Astrocyte of the spinal cord (primary cell): ENCODE measurements around the gene PTPRD.

Source experiments
- DNase-seq: peaks from one replicate; pipeline ENCODE4 v3.0.0; 2011; ENCODE audit warnings: low read depth, low spot score
- H3K4me3 ChIP-seq: 2 replicates; pipeline ENCODE4 v1.5.1; 2011; ENCODE audit warnings: low read depth, mild to moderate bottlenecking, low read length, moderate library complexity
- CTCF ChIP-seq: IDR thresholded peaks from 2 replicates; pipeline ENCODE4 v1.5.1; 2012; ENCODE audit warnings: low read depth, mild to moderate bottlenecking, low read length, inconsistent platforms
- in situ Hi-C: cut with HindIII; loops from 2 replicates; pipeline ENCODE4 v1.10.0; 2017; ENCODE audit warnings: low sequenced_read_pairs

Gene PTPRD

GRCh38 chr9:8719833-8720486 lies 1892.8 kb downstream of the PTPRD start:
- no peak for TF ChIP-seq CTCF
- in situ Hi-C loops: no loop called here
- no peak overlapping the region for H3K4me3 ChIP-seq
- no peak for DNase-seq

- H3K4me3 ChIP-seq: peak overlapping the region; percentile 3
- TF ChIP-seq CTCF: no peak
- in situ Hi-C loops: no loop called here
- peak; percentile 86 for DNase-seq
These were observed 1894.6 kb downstream of the PTPRD start for GRCh38 chr9:8718121-8718725.

- DNase-seq: no peak
- no peak overlapping the region for H3K4me3 ChIP-seq
- no peak for TF ChIP-seq CTCF
- in situ Hi-C loops: no loop called here
These were observed 1895.7 kb downstream of the PTPRD start for GRCh38 chr9:8717146-8717545.

- TF ChIP-seq CTCF: no peak
- DNase-seq: no peak
- in situ Hi-C loops: no loop called here
- H3K4me3 ChIP-seq: no peak overlapping the region
These were observed 1897.0 kb downstream of the PTPRD start for GRCh38 chr9:8715788-8716187.

- no peak overlapping the region for H3K4me3 ChIP-seq
- no peak for TF ChIP-seq CTCF
- in situ Hi-C loops: no loop called here
- no peak for DNase-seq
These were observed 1899.0 kb downstream of the PTPRD start for GRCh38 chr9:8713811-8714165.

GRCh38 chr9:8713149-8713810 lies 1899.5 kb downstream of the PTPRD start:
- in situ Hi-C loops: no loop called here
- no peak for TF ChIP-seq CTCF

More at GRCh38 chr9:8713149-8713810, 1899.5 kb downstream of the PTPRD start:
- H3K4me3 ChIP-seq: no peak overlapping the region
- no peak for DNase-seq
